HG03108 (cell line): Measurements from ENCODE around the gene ADGRV1.

Experiments used
- ATAC-seq: cut with Tn5 transposase; IDR thresholded peaks from one replicate; pipeline ENCODE4 v1.9.1; 2021; ENCODE audit warnings: moderate library complexity; ENCODE audit not compliant: unreplicated experiment

Gene ADGRV1

DNA sequence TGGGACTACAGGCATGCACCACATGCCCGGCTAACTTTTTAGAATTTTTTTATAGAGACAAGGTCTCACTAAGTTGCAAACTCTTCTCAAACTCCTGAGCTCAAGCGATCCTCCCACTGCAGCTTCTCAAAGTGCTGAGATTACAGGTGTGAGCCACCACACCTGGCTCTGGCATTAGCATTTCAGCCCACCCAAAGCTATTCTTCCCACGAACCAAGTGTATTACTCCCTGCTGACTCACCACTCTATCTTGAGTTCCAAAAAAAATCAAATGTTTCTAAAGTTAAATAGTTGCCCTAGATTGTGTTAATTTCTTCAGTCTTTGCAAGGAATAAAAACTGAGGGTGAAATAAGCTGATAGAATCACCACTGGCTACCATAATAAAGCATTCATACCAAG lies 619.0 kb downstream of the ADGRV1 start:
- ATAC-seq = no peak

DNA sequence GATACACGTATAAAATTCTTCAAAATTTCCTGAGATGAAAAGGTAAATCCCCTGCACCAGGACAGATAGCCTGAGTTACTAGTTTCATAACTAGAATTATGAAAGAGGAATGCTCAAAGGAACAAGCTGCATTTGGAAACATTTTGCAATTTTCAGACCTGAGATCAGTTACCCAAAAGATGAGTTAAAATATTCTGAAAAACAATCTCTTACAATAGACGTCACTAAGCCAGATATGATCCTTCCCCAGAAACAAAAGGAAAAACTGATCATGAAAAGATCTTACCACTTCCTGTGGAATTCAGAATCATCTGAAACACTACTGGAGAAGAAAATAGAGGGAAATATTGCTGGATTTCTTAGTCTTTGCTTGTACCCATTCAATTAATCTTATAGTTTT lies 619.9 kb downstream of the ADGRV1 start:
- no peak for ATAC-seq

DNA sequence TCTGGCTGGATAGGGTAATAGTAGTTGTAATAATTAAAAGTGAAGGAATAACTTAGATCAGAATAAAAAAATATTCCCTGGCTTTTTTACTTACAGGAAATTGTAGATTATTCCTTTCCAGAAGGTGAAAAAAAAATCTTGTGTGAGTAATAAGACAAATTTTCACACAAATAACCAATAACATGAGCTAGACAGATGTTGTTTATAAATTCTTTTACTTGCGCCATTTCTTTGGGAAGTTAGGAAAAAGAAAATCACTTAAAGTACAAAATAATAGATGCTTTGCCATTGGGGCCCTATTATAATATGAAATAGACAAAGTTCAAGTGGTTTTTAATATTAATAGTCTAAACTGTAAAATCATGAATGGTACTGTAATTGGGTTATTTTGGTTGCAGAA lies 620.4 kb downstream of the ADGRV1 start:
- no peak for ATAC-seq

DNA sequence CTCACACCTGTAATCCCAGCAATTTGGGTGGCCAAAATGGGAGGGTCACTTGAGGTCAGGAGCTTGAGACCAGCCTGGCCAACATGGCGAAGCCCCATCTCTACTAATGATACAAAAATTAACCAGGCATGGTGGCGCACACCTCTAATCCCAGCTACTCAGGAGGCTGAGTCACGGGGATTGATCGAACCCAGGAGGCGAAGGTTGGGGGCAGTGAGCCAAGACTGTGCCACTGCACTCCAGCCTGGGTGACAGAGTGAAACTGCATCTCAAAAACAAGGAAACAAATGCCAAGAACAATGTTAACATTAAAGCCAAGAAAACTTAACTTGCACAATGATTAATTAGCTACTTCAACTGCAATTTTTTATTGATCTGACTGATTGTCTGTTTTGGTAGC lies 621.9 kb downstream of the ADGRV1 start:
- no peak for ATAC-seq

DNA sequence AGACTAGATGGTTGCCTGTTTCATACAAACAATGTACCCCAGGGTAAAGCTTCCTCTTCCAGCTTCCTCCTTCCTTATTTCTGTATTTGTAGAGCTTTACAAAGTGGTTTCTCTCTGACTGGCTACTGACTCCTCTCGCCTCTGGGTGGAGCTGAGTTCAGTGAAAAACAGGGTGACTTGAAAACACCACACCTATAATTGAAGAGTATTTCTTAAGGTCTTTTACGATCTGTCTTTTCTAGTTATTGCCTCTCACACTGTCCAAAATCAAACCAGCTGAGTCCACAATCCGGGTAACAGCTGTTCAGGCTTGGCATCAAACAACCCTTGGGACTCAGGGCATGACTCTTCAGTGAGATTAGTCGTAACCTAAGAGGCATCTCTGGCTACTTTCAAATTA lies 624.2 kb downstream of the ADGRV1 start:
- peak; percentile 59 for ATAC-seq

DNA sequence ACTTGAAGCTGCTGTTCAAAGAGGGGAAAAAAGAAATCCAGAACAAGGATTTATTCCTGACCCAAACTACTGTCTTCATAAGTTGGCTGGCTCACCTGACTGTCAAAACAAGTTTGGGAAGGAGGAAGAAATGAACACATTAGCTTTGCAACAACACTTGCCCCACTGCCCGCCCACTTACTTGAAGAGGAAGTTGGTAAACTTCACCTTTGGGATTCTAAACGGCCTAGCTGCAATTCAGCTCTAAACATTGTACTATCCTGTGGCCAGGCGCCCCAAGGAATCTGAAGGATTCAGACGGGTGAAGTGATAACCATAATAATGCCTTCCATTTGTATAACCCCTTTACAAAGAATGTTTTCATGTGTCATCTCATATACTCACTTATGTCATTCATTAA lies 625.1 kb downstream of the ADGRV1 start:
- no peak for ATAC-seq

DNA sequence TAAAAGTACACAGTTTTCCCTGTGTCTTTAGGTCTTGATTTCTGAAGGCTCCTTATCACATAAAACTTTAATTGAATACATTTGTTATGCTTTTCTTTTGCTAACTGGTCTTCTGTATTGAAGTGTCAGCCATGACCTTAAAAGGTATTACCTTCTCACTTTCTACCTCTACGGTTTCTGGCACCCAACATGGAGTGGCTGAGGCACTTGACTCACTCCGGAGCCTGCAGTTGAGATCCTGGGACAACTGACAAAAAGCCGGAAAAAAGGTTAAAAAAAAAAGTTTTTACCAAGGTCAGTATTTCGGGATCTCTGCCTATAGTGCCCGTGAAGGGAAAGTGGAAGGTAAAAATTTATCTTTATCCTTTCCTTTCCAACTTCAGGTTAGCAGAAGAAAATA lies 627.5 kb downstream of the ADGRV1 start:
- no peak for ATAC-seq

DNA sequence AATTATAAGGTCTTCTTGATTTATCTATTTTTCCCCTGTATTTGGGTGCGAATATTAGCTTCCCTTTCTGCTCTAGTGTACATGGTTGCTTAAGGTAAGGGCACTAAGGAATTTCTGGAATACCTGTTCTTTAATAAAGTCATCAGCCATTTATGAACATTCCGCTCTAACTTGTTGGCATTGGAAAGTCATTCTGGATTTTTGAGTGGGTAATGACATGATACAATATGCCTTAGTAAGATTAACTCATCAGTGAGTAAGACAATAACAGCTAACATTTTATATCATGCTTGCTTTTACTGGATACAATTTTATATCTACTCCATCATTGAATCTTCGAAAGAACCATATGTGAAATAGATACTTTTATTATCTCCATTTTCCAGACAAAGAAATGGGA lies 628.4 kb downstream of the ADGRV1 start:
- ATAC-seq = no peak

DNA sequence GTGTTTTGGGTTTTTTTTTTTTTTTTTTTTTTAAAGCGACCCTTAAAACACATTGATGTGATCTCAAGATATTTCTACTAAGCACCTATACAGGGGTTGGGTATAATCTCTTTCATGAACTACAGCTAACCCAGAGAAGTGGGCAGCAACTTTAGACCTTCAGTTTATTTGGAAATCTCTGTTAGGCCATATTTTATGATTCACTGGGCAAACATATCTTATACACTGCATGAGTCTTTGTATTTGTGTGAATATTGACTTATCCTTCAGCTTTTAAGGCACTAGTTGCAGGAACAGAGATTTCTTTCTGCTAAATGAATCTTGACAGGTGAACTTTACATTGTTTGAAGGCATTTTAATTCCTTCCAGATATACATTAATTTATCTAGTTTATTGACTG lies 630.2 kb downstream of the ADGRV1 start:
- ATAC-seq = no peak

DNA sequence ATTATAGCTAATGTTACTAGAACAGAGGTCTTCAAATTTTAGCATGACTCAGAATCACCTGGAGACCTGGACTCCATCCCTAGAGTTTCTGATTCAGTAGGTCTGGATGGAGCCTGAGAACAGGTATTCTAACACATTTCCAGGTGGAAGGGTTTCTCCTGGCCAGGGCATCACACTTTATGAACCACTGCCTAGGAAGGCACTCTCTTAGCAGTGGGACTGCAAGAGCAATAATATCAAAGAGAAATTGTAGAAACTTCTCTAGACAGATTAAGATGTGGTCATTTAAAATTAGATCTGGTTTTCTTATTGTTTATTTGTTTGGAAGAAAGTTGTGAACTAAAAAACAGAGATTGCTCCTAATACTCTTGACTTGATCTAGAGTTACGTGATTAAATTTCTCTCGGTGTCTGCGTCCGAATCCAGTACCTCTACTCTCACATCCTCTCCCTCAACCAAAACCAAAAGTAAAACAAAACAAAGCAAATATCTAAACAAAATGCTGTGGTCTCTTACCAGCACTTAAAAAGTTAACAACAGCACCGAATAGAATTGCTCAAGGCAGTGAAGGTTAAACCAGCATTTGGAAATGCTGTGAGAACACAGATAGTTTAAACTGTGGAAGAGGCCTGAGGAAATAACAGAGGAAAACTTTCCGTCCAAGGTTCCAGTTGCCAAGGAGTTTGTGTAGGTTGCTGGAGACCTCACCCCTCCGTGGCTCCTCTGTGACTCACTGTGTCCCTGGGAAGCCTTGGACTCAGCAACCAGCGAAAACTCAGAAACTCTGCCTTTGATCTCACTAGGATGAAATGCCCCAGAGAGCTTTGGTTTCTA lies 631.1 kb downstream of the ADGRV1 start:
- ATAC-seq = no peak

DNA sequence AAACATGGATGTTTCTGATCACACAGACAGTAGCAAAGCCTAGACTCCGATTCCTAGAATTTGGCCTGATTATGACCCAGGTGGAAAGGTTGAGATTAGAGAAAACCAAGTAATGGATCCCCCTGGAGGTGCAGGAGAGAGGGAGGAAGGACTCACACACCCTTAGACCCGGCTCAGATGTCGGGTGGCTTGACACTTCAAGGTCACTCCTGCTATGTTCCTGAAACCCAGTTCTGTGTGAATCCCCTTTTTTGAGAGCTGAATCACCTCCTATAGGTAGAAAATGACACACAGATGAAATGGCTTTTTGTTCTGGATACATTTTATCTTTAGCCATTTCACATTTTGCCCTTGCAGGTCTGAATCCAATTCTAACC lies 631.7 kb downstream of the ADGRV1 start:
- no peak for ATAC-seq

DNA sequence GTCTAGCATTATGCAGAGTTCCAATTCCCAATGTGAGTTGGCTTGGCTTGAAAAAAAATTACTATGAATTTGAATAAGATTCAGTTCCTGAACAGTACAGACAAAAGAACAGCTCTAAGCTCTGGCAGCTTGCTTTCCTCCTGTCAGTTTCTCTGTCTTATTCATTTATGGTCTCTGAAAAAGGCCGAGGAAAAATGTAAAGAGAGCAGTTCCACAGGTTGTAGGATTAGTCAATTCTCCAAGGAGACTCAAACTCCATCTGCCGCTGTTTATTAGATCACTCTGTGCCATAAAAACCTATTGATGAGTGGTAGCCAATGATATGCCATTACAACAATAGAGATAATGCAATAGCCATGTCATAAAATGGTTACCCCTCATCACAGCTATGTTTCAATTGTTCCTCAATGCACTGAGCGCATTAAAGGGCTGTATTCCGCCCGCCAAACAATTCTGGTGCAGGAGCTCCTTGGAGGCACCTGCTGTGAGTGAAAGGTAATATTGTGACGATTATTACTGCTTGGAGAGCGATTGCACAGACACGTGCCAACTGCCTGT lies 636.3 kb downstream of the ADGRV1 start:
- ATAC-seq = no peak

DNA sequence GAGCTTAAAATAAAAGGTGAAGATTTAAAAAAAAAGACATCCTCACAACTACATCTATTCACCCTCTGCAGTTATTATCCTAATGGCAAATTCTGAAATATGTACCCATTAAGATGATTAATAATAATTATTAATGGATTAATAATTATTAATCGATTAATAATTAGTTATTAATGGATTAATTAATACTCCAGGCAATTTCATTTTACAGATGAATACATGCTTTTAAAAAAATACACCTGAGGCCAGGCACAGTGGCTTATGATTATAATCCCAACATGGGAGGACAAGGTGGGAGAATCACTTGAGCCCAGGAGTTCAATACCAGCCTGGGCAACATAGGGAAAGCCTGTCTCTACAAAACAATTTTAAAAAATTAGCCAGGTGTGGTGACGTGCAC lies 642.1 kb downstream of the ADGRV1 start:
- no peak for ATAC-seq

DNA sequence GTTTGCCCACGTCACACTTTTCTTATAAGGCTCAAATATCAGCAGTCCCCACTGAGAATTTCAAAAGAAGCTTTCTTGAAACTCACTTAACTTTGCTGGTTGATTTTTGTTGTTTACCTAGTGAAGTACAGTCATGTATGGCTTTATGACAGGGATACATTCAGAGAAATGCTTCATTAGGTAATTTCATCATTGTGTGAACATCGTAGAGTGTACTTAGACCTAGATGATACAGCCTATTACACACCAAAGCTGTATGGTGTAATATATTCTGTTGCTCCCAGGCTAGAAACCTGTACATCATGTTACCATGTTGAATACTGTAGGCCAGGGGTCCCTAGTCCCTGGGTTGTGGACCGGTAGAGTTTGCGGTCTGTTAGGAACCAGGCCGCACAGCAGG lies 647.5 kb downstream of the ADGRV1 start:
- ATAC-seq = no peak

DNA sequence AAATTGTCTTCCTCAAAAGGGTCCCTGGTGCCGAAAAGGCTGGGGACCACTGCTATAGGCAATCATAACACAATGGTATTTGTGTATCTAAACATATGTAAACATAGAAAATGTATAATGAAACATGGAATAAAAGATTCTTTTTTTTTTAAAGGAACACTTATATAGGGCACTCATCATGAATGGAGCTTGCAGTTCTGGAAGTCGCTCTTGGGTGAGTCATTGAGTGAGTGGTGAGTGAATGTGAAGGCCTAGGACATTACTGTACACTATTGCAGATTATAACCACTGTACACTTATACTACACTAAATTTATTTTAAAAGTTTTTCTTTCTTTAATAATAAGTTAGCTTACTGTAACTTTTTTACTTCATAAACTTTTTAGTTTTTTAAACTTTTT lies 648.1 kb downstream of the ADGRV1 start:
- ATAC-seq = no peak

DNA sequence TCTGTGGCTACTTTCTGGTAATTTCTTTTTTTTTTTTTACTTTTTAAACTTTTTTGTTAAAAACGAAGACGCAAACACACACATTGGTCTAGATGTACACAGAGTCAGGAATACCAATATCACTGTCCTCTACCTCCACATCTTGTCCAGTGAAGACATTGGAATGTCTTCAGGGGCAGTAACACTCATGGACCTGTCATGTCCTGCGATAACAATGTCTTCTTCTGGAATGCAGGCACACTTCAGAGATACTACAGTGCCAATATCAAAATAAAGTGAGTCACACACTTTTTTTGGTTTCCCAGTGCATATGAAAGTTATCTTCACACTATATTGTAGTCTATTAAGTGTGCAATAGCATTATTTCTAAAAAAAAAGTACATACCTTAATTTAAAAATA lies 648.7 kb downstream of the ADGRV1 start:
- ATAC-seq = no peak

DNA sequence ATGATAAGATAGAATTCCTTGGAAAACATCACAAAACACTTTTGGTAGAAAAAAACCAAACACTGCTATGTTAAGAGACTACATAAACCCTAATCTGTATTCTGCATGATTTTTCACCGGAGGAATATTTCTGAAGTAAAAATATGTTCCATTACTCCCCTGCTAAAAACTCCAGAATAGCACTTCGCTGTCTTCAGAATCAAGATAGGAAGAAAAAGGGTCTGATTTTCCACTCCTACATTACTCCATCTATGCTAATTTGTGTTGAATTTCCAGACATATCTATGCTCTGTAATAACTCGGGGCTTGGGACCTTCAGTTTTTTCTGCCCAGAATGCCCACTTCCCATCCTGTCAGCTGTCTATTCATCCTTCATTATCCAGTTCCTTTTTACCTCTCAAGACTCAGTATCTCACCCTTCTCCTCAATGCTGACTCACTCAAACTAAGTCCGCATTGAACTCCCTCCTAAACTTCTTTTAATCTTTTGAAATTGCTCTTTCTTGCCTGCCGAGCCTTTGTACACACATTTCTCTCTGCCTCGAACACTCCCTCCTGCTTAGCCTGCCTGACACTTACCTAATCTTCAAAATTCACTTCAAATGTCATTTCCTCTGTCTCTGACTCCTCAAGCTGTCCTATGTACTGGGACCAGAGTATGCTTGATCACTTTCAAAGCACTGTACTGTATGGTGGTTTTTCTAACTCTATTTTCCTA lies 653.6 kb downstream of the ADGRV1 start:
- no peak for ATAC-seq

DNA sequence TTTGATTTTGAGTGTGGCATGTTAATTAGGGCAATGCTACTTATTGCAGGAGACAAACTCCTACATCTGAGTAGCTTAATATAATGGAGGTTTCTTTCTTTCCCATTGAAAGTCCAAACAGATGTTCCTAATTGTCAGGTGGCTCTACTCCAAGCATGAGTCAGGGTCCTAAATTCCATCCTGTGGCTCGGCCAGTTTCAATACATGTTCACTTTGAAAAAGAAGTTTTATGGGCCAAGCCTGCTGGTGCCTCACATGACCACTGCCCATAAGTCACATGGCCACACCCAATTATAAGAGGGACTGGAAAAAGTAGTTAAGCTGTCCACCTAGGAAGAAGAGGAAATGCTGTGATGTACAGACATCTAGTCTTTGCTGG lies 654.1 kb downstream of the ADGRV1 start:
- no peak for ATAC-seq
